Neural crest cell (in vitro differentiated cells): ENCODE measurements around the gene DVL1. TPM values are rescaled to one million over a fixed set of nuclear protein-coding genes. Genes with fewer than 3 reads are reported as not detected.

Experiments used
- DNase-seq: peaks from one replicate; pipeline ENCODE4 v3.0.0; 2021; ENCODE audit warnings: low read depth, mixed read lengths, low spot score
- H3K27ac Mint-ChIP-seq: one replicate; pipeline ENCODE4 v1.8.0; 2021; ENCODE audit warnings: mild to moderate bottlenecking, mixed read lengths; ENCODE audit not compliant: unreplicated experiment
- H3K27me3 Mint-ChIP-seq: 2 replicates; pipeline ENCODE4 v1.8.0; 2021; ENCODE audit warnings: low read depth, mild to moderate bottlenecking, mixed read lengths
- H3K36me3 Mint-ChIP-seq: 2 replicates; pipeline ENCODE4 v1.8.0; 2021; ENCODE audit warnings: low read depth, mild to moderate bottlenecking, mixed read lengths
- H3K4me1 Mint-ChIP-seq: 2 replicates; pipeline ENCODE4 v1.8.0; 2021; ENCODE audit warnings: mixed read lengths
- H3K4me3 Mint-ChIP-seq: one replicate; pipeline ENCODE4 v1.8.0; 2021; ENCODE audit warnings: mild to moderate bottlenecking, mixed read lengths
- H3K9me3 Mint-ChIP-seq: 2 replicates; pipeline ENCODE4 v1.8.0; 2021; ENCODE audit warnings: mixed read lengths
- total RNA-seq: library from RNA; stranded (reverse); gene quantifications from 2 replicates; pipeline ENCODE4 v1.2.1, GENCODE V29; 2021
- TF ChIP-seq, protein P1 (sequence below): fragments of 200-600 bp; sonication (generic); conservative IDR thresholded peaks from 2 replicates; pipeline ENCODE4 v1.5.0; 2021; ENCODE audit warnings: antibody characterized with exemption, mild to moderate bottlenecking

The DVL1 gene
- total RNA-seq, 1 donor from 2014 or later, result 63.4 TPM

DNA sequence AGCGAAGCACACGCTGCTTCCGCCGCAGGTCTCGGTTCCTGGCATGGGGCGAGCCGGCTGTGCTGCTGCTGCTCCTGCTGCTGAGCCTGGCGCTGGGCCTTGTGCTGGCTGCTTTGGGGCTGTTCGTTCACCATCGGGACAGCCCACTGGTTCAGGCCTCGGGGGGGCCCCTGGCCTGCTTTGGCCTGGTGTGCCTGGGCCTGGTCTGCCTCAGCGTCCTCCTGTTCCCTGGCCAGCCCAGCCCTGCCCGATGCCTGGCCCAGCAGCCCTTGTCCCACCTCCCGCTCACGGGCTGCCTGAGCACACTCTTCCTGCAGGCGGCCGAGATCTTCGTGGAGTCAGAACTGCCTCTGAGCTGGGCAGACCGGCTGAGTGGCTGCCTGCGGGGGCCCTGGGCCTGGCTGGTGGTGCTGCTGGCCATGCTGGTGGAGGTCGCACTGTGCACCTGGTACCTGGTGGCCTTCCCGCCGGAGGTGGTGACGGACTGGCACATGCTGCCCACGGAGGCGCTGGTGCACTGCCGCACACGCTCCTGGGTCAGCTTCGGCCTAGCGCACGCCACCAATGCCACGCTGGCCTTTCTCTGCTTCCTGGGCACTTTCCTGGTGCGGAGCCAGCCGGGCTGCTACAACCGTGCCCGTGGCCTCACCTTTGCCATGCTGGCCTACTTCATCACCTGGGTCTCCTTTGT is 15.5 kb downstream of the DVL1 start:
- TF ChIP-seq, protein P1, sequence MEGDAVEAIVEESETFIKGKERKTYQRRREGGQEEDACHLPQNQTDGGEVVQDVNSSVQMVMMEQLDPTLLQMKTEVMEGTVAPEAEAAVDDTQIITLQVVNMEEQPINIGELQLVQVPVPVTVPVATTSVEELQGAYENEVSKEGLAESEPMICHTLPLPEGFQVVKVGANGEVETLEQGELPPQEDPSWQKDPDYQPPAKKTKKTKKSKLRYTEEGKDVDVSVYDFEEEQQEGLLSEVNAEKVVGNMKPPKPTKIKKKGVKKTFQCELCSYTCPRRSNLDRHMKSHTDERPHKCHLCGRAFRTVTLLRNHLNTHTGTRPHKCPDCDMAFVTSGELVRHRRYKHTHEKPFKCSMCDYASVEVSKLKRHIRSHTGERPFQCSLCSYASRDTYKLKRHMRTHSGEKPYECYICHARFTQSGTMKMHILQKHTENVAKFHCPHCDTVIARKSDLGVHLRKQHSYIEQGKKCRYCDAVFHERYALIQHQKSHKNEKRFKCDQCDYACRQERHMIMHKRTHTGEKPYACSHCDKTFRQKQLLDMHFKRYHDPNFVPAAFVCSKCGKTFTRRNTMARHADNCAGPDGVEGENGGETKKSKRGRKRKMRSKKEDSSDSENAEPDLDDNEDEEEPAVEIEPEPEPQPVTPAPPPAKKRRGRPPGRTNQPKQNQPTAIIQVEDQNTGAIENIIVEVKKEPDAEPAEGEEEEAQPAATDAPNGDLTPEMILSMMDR, result no peak
- no peak for DNase-seq
- no peaks in the 10 kb centered on the region for H3K9me3 Mint-ChIP-seq

DNA sequence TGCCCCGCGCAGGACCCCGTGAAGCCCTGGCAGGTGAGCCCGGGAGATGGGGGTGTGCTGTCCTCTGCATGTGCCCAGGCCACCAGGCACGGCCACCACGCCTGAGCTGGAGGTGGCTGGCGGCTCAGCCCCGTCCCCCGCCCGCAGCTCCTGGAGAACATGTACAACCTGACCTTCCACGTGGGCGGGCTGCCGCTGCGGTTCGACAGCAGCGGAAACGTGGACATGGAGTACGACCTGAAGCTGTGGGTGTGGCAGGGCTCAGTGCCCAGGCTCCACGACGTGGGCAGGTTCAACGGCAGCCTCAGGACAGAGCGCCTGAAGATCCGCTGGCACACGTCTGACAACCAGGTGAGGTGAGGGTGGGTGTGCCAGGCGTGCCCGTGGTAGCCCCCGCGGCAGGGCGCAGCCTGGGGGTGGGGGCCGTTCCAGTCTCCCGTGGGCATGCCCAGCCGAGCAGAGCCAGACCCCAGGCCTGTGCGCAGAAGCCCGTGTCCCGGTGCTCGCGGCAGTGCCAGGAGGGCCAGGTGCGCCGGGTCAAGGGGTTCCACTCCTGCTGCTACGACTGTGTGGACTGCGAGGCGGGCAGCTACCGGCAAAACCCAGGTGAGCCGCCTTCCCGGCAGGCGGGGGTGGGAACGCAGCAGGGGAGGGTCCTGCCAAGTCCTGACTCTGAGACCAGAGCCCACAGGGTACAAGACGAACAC is 16.3 kb downstream of the DVL1 start:
- Mint-ChIP-seq H3K4me3 (no peak overlapping the region), H3K27me3 (no peaks in the 10 kb centered on the region), H3K4me1 (peaks cover 5% of the 10 kb centered on the region), H3K36me3 (peaks cover 2% of the 10 kb centered on the region), H3K27ac (no peak overlapping the region), H3K9me3 (no peaks in the 10 kb centered on the region)
- TF ChIP-seq, protein P1, result no peak
- DNase-seq, result no peak

More for the DNA sequence above, 15.5 kb downstream of the DVL1 start:
- Mint-ChIP-seq H3K27ac (no peak overlapping the region), H3K4me3 (no peak overlapping the region), H3K27me3 (no peaks in the 10 kb centered on the region), H3K4me1 (peaks cover 5% of the 10 kb centered on the region), H3K36me3 (peaks cover 2% of the 10 kb centered on the region)

- H3K4me1 Mint-ChIP-seq, result peaks cover 5% of the 10 kb centered on the region
- TF ChIP-seq, protein P1, result no peak
- peaks cover 2% of the 10 kb centered on the region for H3K36me3 Mint-ChIP-seq
- no peak for DNase-seq
- H3K4me3 Mint-ChIP-seq, result no peak overlapping the region
- H3K9me3 Mint-ChIP-seq, result no peaks in the 10 kb centered on the region
- H3K27me3 Mint-ChIP-seq, result no peaks in the 10 kb centered on the region
- H3K27ac Mint-ChIP-seq, result no peak overlapping the region
These were observed 17.0 kb downstream of the DVL1 start for GRCh38 chr1:1332031-1332755.

DNA sequence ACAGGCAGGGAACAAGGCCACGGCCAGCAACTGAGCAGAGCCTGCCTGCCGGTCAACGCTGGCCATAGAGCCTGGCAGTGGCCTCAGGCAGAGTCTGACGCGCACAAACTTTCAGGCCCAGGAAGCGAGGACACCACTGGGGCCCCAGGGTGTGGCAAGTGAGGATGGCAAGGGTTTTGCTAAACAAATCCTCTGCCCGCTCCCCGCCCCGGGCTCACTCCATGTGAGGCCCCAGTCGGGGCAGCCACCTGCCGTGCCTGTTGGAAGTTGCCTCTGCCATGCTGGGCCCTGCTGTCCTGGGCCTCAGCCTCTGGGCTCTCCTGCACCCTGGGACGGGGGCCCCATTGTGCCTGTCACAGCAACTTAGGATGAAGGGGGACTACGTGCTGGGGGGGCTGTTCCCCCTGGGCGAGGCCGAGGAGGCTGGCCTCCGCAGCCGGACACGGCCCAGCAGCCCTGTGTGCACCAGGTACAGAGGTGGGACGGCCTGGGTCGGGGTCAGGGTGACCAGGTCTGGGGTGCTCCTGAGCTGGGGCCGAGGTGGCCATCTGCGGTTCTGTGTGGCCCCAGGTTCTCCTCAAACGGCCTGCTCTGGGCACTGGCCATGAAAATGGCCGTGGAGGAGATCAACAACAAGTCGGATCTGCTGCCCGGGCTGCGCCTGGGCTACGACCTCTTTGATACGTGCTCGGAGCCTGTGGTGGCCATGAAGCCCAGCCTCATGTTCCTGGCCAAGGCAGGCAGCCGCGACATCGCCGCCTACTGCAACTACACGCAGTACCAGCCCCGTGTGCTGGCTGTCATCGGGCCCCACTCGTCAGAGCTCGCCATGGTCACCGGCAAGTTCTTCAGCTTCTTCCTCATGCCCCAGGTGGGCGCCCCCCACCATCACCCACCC is 17.9 kb downstream of the DVL1 start, which contains the start of gene TAS1R3:
TAS1R3 (plus strand) TSS at position 213 of the 898 bp plus-strand sequence; CDS start at position 279, 66 bp downstream.
- Mint-ChIP-seq H3K4me1 (peaks cover 5% of the 10 kb centered on the region), H3K9me3 (no peaks in the 10 kb centered on the region)

More for the DNA sequence above, 17.9 kb downstream of the DVL1 start, which contains the start of gene TAS1R3:
- TF ChIP-seq, protein P1, result no peak
- Mint-ChIP-seq H3K27me3 (no peaks in the 10 kb centered on the region), H3K4me3 (peak within 1 kb of the TSS; percentile 72), H3K36me3 (peaks cover 2% of the 10 kb centered on the region), H3K27ac (peak within 1 kb of the TSS; percentile 71)
- DNase-seq, result no peak
